Keratinocyte (primary cell): ENCODE data around the gene IL17A. TPM values are rescaled to one million over a fixed set of nuclear protein-coding genes. Genes with fewer than 3 reads are reported as not detected.

ENCODE experiments used
- DNase-seq: peaks from one replicate; pipeline ENCODE4 v3.0.0-alpha.2; 2011; ENCODE audit warnings: low read depth, missing footprints, low spot score
- FAIRE-seq: peaks from 2 replicates; lab custom pipeline; 2011; peaks lifted over from hg19 to GRCh38; lab: Jason Lieb, UNC
- H2AFZ ChIP-seq: 2 replicates; pipeline ENCODE4 v1.6.0; 2012; ENCODE audit warnings: low read length, control low read depth, inconsistent platforms; ENCODE audit not compliant: control insufficient read depth
- H3K27ac ChIP-seq: 2 replicates; pipeline ENCODE4 v1.5.1; 2011; ENCODE audit warnings: low read length; ENCODE audit not compliant: control insufficient read depth, insufficient read depth
- H3K27me3 ChIP-seq: 3 replicates; pipeline ENCODE4 v1.6.0; 2011; ENCODE audit warnings: low read length; ENCODE audit not compliant: control insufficient read depth, insufficient read depth; ENCODE audit errors: extremely low read depth
- H3K36me3 ChIP-seq, 2 experiments: 2 replicates in 1 of 2; 3 replicates in 1 of 2; pipeline ENCODE4 v1.5.1; 2011; ENCODE audit warnings: low read length in 2 of 2, mild to moderate bottlenecking in 1 of 2; ENCODE audit not compliant: control insufficient read depth in 2 of 2, insufficient read depth in 2 of 2; ENCODE audit errors: extremely low read depth in 1 of 2
- H3K4me1 ChIP-seq: 3 replicates; pipeline ENCODE4 v1.5.1; 2011; ENCODE audit warnings: low read length; ENCODE audit not compliant: control insufficient read depth, insufficient read depth; ENCODE audit errors: extremely low read depth
- H3K4me2 ChIP-seq: 3 replicates; pipeline ENCODE4 v1.6.0; 2011; ENCODE audit warnings: low read depth, low read length; ENCODE audit not compliant: control insufficient read depth, insufficient read depth; ENCODE audit errors: extremely low read depth
- H3K4me3 ChIP-seq, 3 experiments: fragments of 200-600 bp in 1 of 3; sonication (generic) in 1 of 3; 2 replicates in 2 of 3; 3 replicates in 1 of 3; pipeline ENCODE4 v1.5.1; 2011 to 2016; ENCODE audit warnings: low read length in 3 of 3, mild to moderate bottlenecking in 3 of 3, control low read depth in 2 of 3, inconsistent platforms in 1 of 3, low read depth in 1 of 3, mixed read lengths in 1 of 3, mixed run types in 1 of 3, moderate library complexity in 1 of 3; ENCODE audit not compliant: control insufficient read depth in 2 of 3, insufficient read depth in 2 of 3; ENCODE audit errors: extremely low read depth in 1 of 3
- H3K79me2 ChIP-seq: 2 replicates; pipeline ENCODE4 v1.6.0; 2012; ENCODE audit warnings: low read length; ENCODE audit not compliant: control insufficient read depth, insufficient read depth
- H3K9ac ChIP-seq: 3 replicates; pipeline ENCODE4 v1.6.0; 2011; ENCODE audit warnings: low read length; ENCODE audit not compliant: control insufficient read depth, insufficient read depth; ENCODE audit errors: extremely low read depth
- H3K9me1 ChIP-seq: 3 replicates; pipeline ENCODE4 v1.6.0; 2011; ENCODE audit warnings: low read length; ENCODE audit not compliant: control insufficient read depth, insufficient read depth; ENCODE audit errors: extremely low read depth
- H3K9me3 ChIP-seq: 2 replicates; pipeline ENCODE4 v1.5.1; 2012; ENCODE audit warnings: low read depth, low read length; ENCODE audit not compliant: control insufficient read depth
- H4K20me1 ChIP-seq: 3 replicates; pipeline ENCODE4 v1.6.0; 2011; ENCODE audit warnings: low read length; ENCODE audit not compliant: control insufficient read depth, insufficient read depth; ENCODE audit errors: extremely low read depth
- EZH2 ChIP-seq: IDR thresholded peaks from one replicate; pipeline ENCODE4 v1.6.1; 2012; ENCODE audit warnings: inconsistent platforms, mild to moderate bottlenecking, low read length, moderate library complexity
- dilution Hi-C: fragments of 300-500 bp; cut with MboI; formaldehyde crosslinking; loops from one replicate; pipeline ENCODE4 v1.7.0; 2020; ENCODE audit warnings: low sequenced_read_pairs; ENCODE audit not compliant: extremely low pct_ligation_motif_present
- polyA plus RNA-seq, 5 experiments: library from polyadenylated mRNA; depleted of rRNA in 3 of 5; stranded (reverse) in 3 of 5; stranded (forward) in 1 of 5; unstranded in 1 of 5; fragments of >200 nt; gene quantifications; 1 replicate in 1 of 5; 2 replicates in 3 of 5; 3 replicates in 1 of 5; pipeline versions ENCODE4 v1.2.1 to v1.2.3, GENCODE V29; 2011 to 2012; ENCODE audit warnings: missing spikeins in 2 of 5, low read depth in 1 of 5, low replicate concordance in 1 of 5
- TF ChIP-seq, protein P1 (sequence below), 3 experiments: IDR thresholded peaks in 1 of 3; conservative IDR thresholded peaks in 1 of 3; optimal IDR thresholded peaks in 1 of 3; 2 replicates in 2 of 3; 3 replicates in 1 of 3; pipeline versions ENCODE3 to v1.5.1; 2011; ENCODE audit warnings: low read length in 3 of 3, mild to moderate bottlenecking in 3 of 3, moderate library complexity in 2 of 3, control low read depth in 1 of 3, inconsistent platforms in 1 of 3; ENCODE audit not compliant: insufficient read depth in 2 of 3; ENCODE audit errors: extremely low read depth in 1 of 3

IL17A gene
- polyA plus RNA-seq, 1 donor (not counting 4 experiments of a cell fraction or from before 2014, with no cell fraction given) = not detected

GRCh38 chr6:52216932-52217575 is 30.9 kb downstream of the IL17A start:
- Histone ChIP-seq H3K36me3 (no peaks in the 10 kb centered on the region), H4K20me1 (no peaks in the 10 kb centered on the region), H3K27me3 (peaks cover 3% of the 10 kb centered on the region), H3K27ac (no peak overlapping the region), H3K79me2 (no peaks in the 10 kb centered on the region), H3K9me3 (no peaks in the 10 kb centered on the region), H3K4me2 (no peak overlapping the region), H3K9ac (no peak overlapping the region), H3K4me1 (no peaks in the 10 kb centered on the region), H3K9me1 (no peaks in the 10 kb centered on the region), H3K4me3 (no peak overlapping the region), H2AFZ (no peak overlapping the region)
- FAIRE-seq = no peak
- TF ChIP-seq, protein P1, sequence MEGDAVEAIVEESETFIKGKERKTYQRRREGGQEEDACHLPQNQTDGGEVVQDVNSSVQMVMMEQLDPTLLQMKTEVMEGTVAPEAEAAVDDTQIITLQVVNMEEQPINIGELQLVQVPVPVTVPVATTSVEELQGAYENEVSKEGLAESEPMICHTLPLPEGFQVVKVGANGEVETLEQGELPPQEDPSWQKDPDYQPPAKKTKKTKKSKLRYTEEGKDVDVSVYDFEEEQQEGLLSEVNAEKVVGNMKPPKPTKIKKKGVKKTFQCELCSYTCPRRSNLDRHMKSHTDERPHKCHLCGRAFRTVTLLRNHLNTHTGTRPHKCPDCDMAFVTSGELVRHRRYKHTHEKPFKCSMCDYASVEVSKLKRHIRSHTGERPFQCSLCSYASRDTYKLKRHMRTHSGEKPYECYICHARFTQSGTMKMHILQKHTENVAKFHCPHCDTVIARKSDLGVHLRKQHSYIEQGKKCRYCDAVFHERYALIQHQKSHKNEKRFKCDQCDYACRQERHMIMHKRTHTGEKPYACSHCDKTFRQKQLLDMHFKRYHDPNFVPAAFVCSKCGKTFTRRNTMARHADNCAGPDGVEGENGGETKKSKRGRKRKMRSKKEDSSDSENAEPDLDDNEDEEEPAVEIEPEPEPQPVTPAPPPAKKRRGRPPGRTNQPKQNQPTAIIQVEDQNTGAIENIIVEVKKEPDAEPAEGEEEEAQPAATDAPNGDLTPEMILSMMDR (optimal IDR thresholded peaks at IDR 0.05 in 1 of 3, IDR thresholded peaks at IDR 0.05 in 1 of 3, conservative IDR thresholded peaks at IDR 0.05 in 1 of 3; ENCODE audit: extremely low read depth in 1 of 3, insufficient read depth in 2 of 3, low read length in 3 of 3) = no peak
- TF ChIP-seq EZH2 = no peak
- no peak for DNase-seq
- dilution Hi-C loops = no loop called here

DNA sequence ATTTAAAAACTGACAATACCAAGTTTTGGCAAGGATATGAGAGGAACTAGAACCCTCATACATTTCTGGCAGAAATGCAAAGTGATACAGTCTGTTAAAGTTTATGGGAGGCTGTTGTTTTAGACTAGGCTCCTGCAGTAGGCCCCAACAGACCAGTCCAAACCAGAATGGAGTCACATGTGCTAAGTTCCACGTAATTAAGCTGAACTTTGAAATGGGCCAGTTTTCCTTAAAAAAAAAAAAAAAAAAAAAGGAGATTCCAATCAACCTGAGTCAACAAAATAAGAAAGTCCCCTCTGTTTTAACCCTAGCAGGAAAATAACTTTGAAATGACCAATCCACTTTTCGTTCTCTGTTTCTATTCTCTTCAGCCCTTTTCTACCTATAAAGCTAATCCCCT is 31.6 kb downstream of the IL17A start:
- H3K4me2 ChIP-seq = no peak overlapping the region
- H3K4me1 ChIP-seq = no peaks in the 10 kb centered on the region
- no peak overlapping the region for H3K9ac ChIP-seq
- H3K9me1 ChIP-seq = no peaks in the 10 kb centered on the region
- no peak overlapping the region for H2AFZ ChIP-seq
- FAIRE-seq (no peak), DNase-seq (no peak)
- H3K36me3 ChIP-seq = no peaks in the 10 kb centered on the region
- H3K9me3 ChIP-seq = no peaks in the 10 kb centered on the region
- no peak overlapping the region for H3K4me3 ChIP-seq
- TF ChIP-seq EZH2 = no peak
- TF ChIP-seq, protein P1 (optimal IDR thresholded peaks at IDR 0.05 in 1 of 3, IDR thresholded peaks at IDR 0.05 in 1 of 3, conservative IDR thresholded peaks at IDR 0.05 in 1 of 3; ENCODE audit: extremely low read depth in 1 of 3, insufficient read depth in 2 of 3, low read length in 3 of 3) = no peak
- H3K27me3 ChIP-seq = peaks cover 3% of the 10 kb centered on the region
- dilution Hi-C loops = no loop called here
- H4K20me1 ChIP-seq = no peaks in the 10 kb centered on the region
- no peaks in the 10 kb centered on the region for H3K79me2 ChIP-seq
- H3K27ac ChIP-seq = no peak overlapping the region
